K562 (cell line): Measurements from ENCODE around the gene SLC4A2. TPM values are rescaled to one million over a fixed set of nuclear protein-coding genes. Genes with fewer than 3 reads are reported as not detected.
A peak's percentile ranks its signal among the peaks of the same experiment; 100 is the strongest.

Experiments
- ADNP ChIP-seq: fragments of 200-800 bp; sonication (Bioruptor generic); IDR thresholded peaks from 2 replicates; pipeline ENCODE4 v1.6.1; 2016; ENCODE audit warnings: missing genetic modification characterization, missing compliant biosample characterization
- CAMTA2 ChIP-seq: fragments of 250-450 bp; sonication (Bioruptor Pico); conservative IDR thresholded peaks from 2 replicates; pipeline ENCODE4 v1.5.1; 2022
- GTF2B ChIP-seq: IDR thresholded peaks from 2 replicates; pipeline ENCODE4 v1.6.1; 2011; ENCODE audit not compliant: insufficient read length; ENCODE audit errors: extremely low read depth
- MTA2 ChIP-seq: fragments of 450-650 bp; IDR thresholded peaks from 2 replicates; pipeline ENCODE4 v1.6.1; 2016; ENCODE audit warnings: low read depth
- NCOA4 ChIP-seq: fragments of 450-650 bp; IDR thresholded peaks from 2 replicates; pipeline ENCODE4 v1.6.1; 2018; ENCODE audit warnings: mild to moderate bottlenecking; ENCODE audit not compliant: partially characterized antibody
- NFRKB ChIP-seq: fragments of 450-650 bp; IDR thresholded peaks from 2 replicates; pipeline ENCODE4 v1.6.1; 2016; ENCODE audit warnings: low read depth
- RCOR1 ChIP-seq, 2 experiments: IDR thresholded peaks; 2 replicates each; pipeline ENCODE4 v1.6.1; 2012; ENCODE audit warnings: low read depth in 2 of 2, low read length in 2 of 2, borderline replicate concordance in 1 of 2, improper control_type of control experiment in 1 of 2
- REST ChIP-seq, 2 experiments: fragments of 450-650 bp; formaldehyde crosslinking in 1 of 2; IDR thresholded peaks; 2 replicates each; pipeline versions ENCODE4 v1.4.0 to v1.6.1; 2014 to 2020; ENCODE audit warnings: mild to moderate bottlenecking in 2 of 2, borderline replicate concordance in 1 of 2, low read depth in 1 of 2
- SMARCC2 ChIP-seq: fragments of 450-650 bp; IDR thresholded peaks from 2 replicates; pipeline ENCODE4 v1.6.1; 2017; ENCODE audit warnings: antibody characterized with exemption, moderate library complexity, mild to moderate bottlenecking, low read depth
- THRA ChIP-seq: fragments of 450-650 bp; IDR thresholded peaks from 2 replicates; pipeline ENCODE4 v1.6.1; 2017; ENCODE audit warnings: mild to moderate bottlenecking, moderate library complexity
- ZFP91 ChIP-seq: sonication (generic); formaldehyde crosslinking; IDR thresholded peaks from 2 replicates; pipeline ENCODE4 v1.8.0; 2022; ENCODE audit warnings: mild to moderate bottlenecking, missing genetic modification reagents
- ZNF398 ChIP-seq: fragments of 250-450 bp; sonication (Bioruptor Pico); IDR thresholded peaks from 2 replicates; pipeline ENCODE4 v1.8.0; 2021; ENCODE audit warnings: moderate library complexity, mild to moderate bottlenecking, inconsistent platforms
- polyA plus RNA-seq, 8 experiments: library from polyadenylated mRNA; depleted of rRNA in 4 of 8; stranded (reverse) in 5 of 8; unstranded in 3 of 8; fragments of >200 nt; fragmentation: Nextera tagmentation in 2 of 8; fragmentation: Illumina TruSeq in 1 of 8; extraction: Ambion mirVana in 2 of 8; extraction: Trizol in 1 of 8; gene quantifications; 2 replicates each; pipeline versions ENCODE4 v1.2.1 to v1.2.3, GENCODE V29; 2011 to 2014; ENCODE audit warnings: inconsistent platforms in 1 of 8, missing spikeins in 1 of 8
- total RNA-seq, 7 experiments: library from RNA; depleted of rRNA in 6 of 7; stranded (reverse); fragments of >200 nt in 6 of 7; fragmentation: Illumina TruSeq in 2 of 7; extraction: Trizol in 2 of 7; gene quantifications; 2 replicates each; pipeline versions ENCODE4 v1.2.1 to v1.2.3, GENCODE V29; 2011 to 2021; ENCODE audit warnings: low replicate concordance in 1 of 7

The SLC4A2 gene
- total and polyA plus RNA-seq, 9 of the 15 experiments (the other 6 are each of a cell fraction or from before 2014, with no cell fraction given), result 11.4 to 375 (median 130) TPM

- TF ChIP-seq THRA, result no peak
- TF ChIP-seq ADNP (tag), result no peak
- TF ChIP-seq CAMTA2, result peak; percentile 87; the same call in 1 of the 2 replicates
- no peak for TF ChIP-seq MTA2
- TF ChIP-seq RCOR1 (IDR thresholded peaks at IDR 0.05; ENCODE audit: borderline replicate concordance in 1 of 2, low read depth in 2 of 2, low read length in 2 of 2), result peak in 1 of 2 experiments; percentile 66; a peak in 1 of 4 replicates
- TF ChIP-seq SMARCC2, result peak; percentile 51; the same call in 1 of the 2 replicates
- no peak for TF ChIP-seq NCOA4
- TF ChIP-seq ZNF398 (CRISPR knock-in tag), result no peak
- TF ChIP-seq NFRKB, result peak; percentile 24; the same call in 1 of the 2 replicates
- TF ChIP-seq ZFP91 (CRISPR knock-in tag), result no peak
- peak; percentile 7; the same call in 1 of the 2 replicates for TF ChIP-seq REST (IDR thresholded peaks at IDR 0.05; ENCODE audit: borderline replicate concordance)
- TF ChIP-seq REST (CRISPR knock-in tag; IDR thresholded peaks at IDR 0.05; ENCODE audit: low read depth), result 0 out of 2 replicates have a peak, but pooled peaks have one; percentile 9
- no peak for TF ChIP-seq GTF2B
Observed at GRCh38 chr7:151057989-151058780, 1.2 kb upstream of the SLC4A2 start (continued).
